Loucy (cell line): ENCODE data around the gene EFNA3.

Source experiments
- EZH2phosphoT487 ChIP-seq: fragments of 200-600 bp; IDR thresholded peaks from 2 replicates; pipeline ENCODE4 v1.6.1; 2018; ENCODE audit warnings: antibody characterized with exemption, mild to moderate bottlenecking, moderate library complexity, borderline replicate concordance
- TF ChIP-seq, protein P1 (sequence below): fragments of 200-600 bp; sonication (generic); conservative IDR thresholded peaks from 2 replicates; pipeline ENCODE4 v1.5.1; 2014; ENCODE audit warnings: mild to moderate bottlenecking, antibody characterized with exemption, low read length

- TF ChIP-seq, protein P1, sequence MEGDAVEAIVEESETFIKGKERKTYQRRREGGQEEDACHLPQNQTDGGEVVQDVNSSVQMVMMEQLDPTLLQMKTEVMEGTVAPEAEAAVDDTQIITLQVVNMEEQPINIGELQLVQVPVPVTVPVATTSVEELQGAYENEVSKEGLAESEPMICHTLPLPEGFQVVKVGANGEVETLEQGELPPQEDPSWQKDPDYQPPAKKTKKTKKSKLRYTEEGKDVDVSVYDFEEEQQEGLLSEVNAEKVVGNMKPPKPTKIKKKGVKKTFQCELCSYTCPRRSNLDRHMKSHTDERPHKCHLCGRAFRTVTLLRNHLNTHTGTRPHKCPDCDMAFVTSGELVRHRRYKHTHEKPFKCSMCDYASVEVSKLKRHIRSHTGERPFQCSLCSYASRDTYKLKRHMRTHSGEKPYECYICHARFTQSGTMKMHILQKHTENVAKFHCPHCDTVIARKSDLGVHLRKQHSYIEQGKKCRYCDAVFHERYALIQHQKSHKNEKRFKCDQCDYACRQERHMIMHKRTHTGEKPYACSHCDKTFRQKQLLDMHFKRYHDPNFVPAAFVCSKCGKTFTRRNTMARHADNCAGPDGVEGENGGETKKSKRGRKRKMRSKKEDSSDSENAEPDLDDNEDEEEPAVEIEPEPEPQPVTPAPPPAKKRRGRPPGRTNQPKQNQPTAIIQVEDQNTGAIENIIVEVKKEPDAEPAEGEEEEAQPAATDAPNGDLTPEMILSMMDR, result no peak
- no peak for TF ChIP-seq EZH2phosphoT487
These were observed 1.1 kb downstream of the EFNA3 start for GRCh38 chr1:155079487-155080311.
